Fibroblast of lung (primary cell): Measurements from ENCODE around the gene FHDC1. TPM values are rescaled to one million over a fixed set of nuclear protein-coding genes. Genes with fewer than 3 reads are reported as not detected.

Experiments used
- DNase-seq, 2 donors: peaks; one replicate each; pipeline versions ENCODE4 v3.0.0 to v3.0.0-alpha.2; 2010; ENCODE audit warnings: low read depth in 2 of 2
- H2AFZ ChIP-seq: 2 replicates; pipeline ENCODE4 v1.5.1; 2012; ENCODE audit warnings: low read length, control low read depth, inconsistent platforms
- H3K27ac ChIP-seq: 2 replicates; pipeline ENCODE4 v1.5.1; 2011; ENCODE audit warnings: low read length, control low read depth; ENCODE audit not compliant: insufficient read depth
- H3K27me3 ChIP-seq: 2 replicates; pipeline ENCODE4 v1.5.1; 2011; ENCODE audit warnings: mild to moderate bottlenecking, low read length; ENCODE audit not compliant: control insufficient read depth, insufficient read depth
- H3K36me3 ChIP-seq: 2 replicates; pipeline ENCODE4 v1.5.1; 2011; ENCODE audit warnings: low read length; ENCODE audit not compliant: control insufficient read depth, insufficient read depth
- H3K4me1 ChIP-seq: 2 replicates; pipeline ENCODE4 v1.5.1; 2011; ENCODE audit warnings: low read length; ENCODE audit not compliant: control insufficient read depth, insufficient read depth; ENCODE audit errors: extremely low read depth
- H3K4me2 ChIP-seq: 2 replicates; pipeline ENCODE4 v1.5.1; 2011; ENCODE audit warnings: low read length, control low read depth; ENCODE audit not compliant: insufficient read depth; ENCODE audit errors: extremely low read depth
- H3K4me3 ChIP-seq, 4 experiments: fragments of 200-600 bp in 1 of 4; sonication (generic) in 1 of 4; replicated peaks in 1 of 4; 2 replicates each; pipeline ENCODE4 v1.5.1; 2011 to 2016; ENCODE audit warnings: low read length in 4 of 4, low read depth in 3 of 4, mild to moderate bottlenecking in 3 of 4, control low read depth in 2 of 4, inconsistent platforms in 1 of 4, mixed read lengths in 1 of 4; ENCODE audit not compliant: insufficient read depth in 1 of 4; ENCODE audit errors: control extremely low read depth in 1 of 4
- H3K79me2 ChIP-seq: 2 replicates; pipeline ENCODE4 v1.5.1; 2012; ENCODE audit warnings: mild to moderate bottlenecking, low read length, inconsistent platforms; ENCODE audit not compliant: control insufficient read depth, insufficient read depth
- H3K9ac ChIP-seq: 2 replicates; pipeline ENCODE4 v1.5.1; 2011; ENCODE audit warnings: mild to moderate bottlenecking, low read length, control low read depth; ENCODE audit not compliant: insufficient read depth
- H3K9me3 ChIP-seq: 2 replicates; pipeline ENCODE4 v1.5.1; 2012; ENCODE audit warnings: low read depth, low read length; ENCODE audit not compliant: control insufficient read depth, insufficient read depth
- H4K20me1 ChIP-seq: 2 replicates; pipeline ENCODE4 v1.5.1; 2011; ENCODE audit warnings: low read length; ENCODE audit not compliant: control insufficient read depth, insufficient read depth; ENCODE audit errors: extremely low read depth
- EZH2 ChIP-seq: IDR thresholded peaks from 2 replicates; pipeline ENCODE4 v1.5.1; 2012; ENCODE audit warnings: low read length, control low read depth, mild to moderate bottlenecking; ENCODE audit errors: missing control alignments
- polyA plus RNA-seq, 2 donors: library from polyadenylated mRNA; depleted of rRNA in 1 of 2; stranded (reverse) in 1 of 2; unstranded in 1 of 2; fragments of >200 nt; gene quantifications; 2 replicates each; pipeline ENCODE4 v1.2.1, GENCODE V29; 2011 to 2012; ENCODE audit warnings: missing spikeins in 1 of 2
- total RNA-seq: library from RNA; depleted of rRNA; stranded (reverse); fragments of >200 nt; gene quantifications from 2 replicates; pipeline ENCODE4 v1.2.1, GENCODE V29; 2014
- TF ChIP-seq, protein P1 (sequence below), 2 donors: IDR thresholded peaks in 1 of 2; conservative IDR thresholded peaks in 1 of 2; 1 replicate in 1 of 2; 2 replicates in 1 of 2; pipeline ENCODE4 v1.5.1; 2011 to 2012; ENCODE audit warnings: low read length in 2 of 2, control low read depth in 1 of 2, inconsistent platforms in 1 of 2, low read depth in 1 of 2, mild to moderate bottlenecking in 1 of 2

The FHDC1 gene
- total and polyA plus RNA-seq, 2 donors (not counting 1 experiment from before 2014, with no cell fraction given), result 0.14 to 0.33 TPM

DNA sequence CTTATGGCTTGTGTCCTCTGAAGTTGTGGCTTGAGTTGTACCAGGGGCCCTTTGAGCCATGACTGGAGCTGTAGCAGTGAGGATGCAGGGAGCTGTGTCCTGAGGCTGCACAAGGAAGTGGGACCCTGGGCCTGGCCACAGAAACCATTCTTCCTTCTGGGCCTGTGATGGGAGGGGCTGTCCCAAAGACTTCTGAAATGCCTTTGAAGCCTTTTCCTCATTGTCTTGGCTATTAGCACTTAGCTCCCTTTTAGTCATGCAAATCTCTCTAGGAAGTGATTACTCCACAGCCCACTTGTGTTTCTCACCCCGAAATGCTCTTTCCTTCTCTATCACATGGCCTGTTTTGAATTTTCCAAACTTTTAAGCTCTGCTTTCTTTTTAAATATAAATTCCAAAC lies 92.4 kb downstream of the FHDC1 start:
- Histone ChIP-seq H3K79me2 (no peaks in the 10 kb centered on the region), H3K9ac (no peak overlapping the region), H3K9me3 (no peaks in the 10 kb centered on the region), H3K27ac (no peak overlapping the region), H3K36me3 (no peaks in the 10 kb centered on the region), H3K27me3 (no peaks in the 10 kb centered on the region), H2AFZ (no peak overlapping the region), H3K4me2 (no peak overlapping the region), H3K4me3 (no peak overlapping the region), H3K4me1 (no peaks in the 10 kb centered on the region), H4K20me1 (no peaks in the 10 kb centered on the region)
- TF ChIP-seq, protein P1, sequence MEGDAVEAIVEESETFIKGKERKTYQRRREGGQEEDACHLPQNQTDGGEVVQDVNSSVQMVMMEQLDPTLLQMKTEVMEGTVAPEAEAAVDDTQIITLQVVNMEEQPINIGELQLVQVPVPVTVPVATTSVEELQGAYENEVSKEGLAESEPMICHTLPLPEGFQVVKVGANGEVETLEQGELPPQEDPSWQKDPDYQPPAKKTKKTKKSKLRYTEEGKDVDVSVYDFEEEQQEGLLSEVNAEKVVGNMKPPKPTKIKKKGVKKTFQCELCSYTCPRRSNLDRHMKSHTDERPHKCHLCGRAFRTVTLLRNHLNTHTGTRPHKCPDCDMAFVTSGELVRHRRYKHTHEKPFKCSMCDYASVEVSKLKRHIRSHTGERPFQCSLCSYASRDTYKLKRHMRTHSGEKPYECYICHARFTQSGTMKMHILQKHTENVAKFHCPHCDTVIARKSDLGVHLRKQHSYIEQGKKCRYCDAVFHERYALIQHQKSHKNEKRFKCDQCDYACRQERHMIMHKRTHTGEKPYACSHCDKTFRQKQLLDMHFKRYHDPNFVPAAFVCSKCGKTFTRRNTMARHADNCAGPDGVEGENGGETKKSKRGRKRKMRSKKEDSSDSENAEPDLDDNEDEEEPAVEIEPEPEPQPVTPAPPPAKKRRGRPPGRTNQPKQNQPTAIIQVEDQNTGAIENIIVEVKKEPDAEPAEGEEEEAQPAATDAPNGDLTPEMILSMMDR (conservative IDR thresholded peaks at IDR 0.05 in 1 of 2, IDR thresholded peaks at IDR 0.05 in 1 of 2; ENCODE audit: low read depth in 1 of 2, low read length in 2 of 2), result no peak
- no peak for TF ChIP-seq EZH2
- no peak for DNase-seq

Other genes starting within 250 kb of the FHDC1 start
- gene TIGD4, start 156.6 kb upstream of the FHDC1 start, total RNA-seq, result under 0.01 TPM in 2 replicates
- gene TIGD4, start 156.6 kb upstream of the FHDC1 start, polyA plus RNA-seq, result 0.03 and 0.08 TPM in 2 replicates
- gene ARFIP1, start 156.4 kb upstream of the FHDC1 start, total RNA-seq, result 40.8 and 42.4 TPM in 2 replicates
- 26.5 and 35.6 TPM in 2 replicates for gene ARFIP1, start 156.4 kb upstream of the FHDC1 start, polyA plus RNA-seq